Prostate gland (tissue), 2 donors: ENCODE measurements around the gene SLC25A2.

Experiments
- POLR2AphosphoS5 ChIP-seq: sonication (generic); formaldehyde crosslinking; IDR thresholded peaks from one replicate; pipeline ENCODE4 v1.6.1; 2017; ENCODE audit warnings: antibody characterized with exemption
- TF ChIP-seq, protein P1 (sequence below), 4 experiments: fragments of 200-600 bp in 2 of 4; fragments of 450-650 bp in 2 of 4; sonication (generic) in 2 of 4; IDR thresholded peaks; 1 replicate in 3 of 4; 2 replicates in 1 of 4; pipeline ENCODE4 v1.5.1; 2016 to 2019; ENCODE audit warnings: antibody characterized with exemption in 4 of 4, mild to moderate bottlenecking in 2 of 4, moderate library complexity in 2 of 4

DNA sequence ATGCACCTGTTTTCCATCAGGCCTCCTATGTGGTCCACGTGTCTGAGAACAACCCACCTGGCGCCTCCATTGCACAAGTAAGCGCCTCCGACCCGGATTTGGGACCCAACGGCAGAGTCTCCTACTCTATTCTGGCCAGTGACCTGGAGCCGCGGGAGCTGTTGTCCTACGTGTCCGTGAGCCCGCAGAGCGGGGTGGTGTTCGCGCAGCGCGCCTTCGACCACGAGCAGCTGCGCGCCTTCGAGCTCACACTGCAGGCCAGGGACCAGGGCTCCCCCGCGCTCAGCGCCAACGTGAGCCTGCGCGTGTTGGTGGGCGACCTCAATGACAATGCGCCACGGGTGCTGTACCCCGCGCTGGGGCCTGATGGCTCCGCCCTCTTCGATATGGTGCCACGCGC is 47.7 kb upstream of the SLC25A2 start:
- no peak for TF ChIP-seq POLR2AphosphoS5
- TF ChIP-seq, protein P1, sequence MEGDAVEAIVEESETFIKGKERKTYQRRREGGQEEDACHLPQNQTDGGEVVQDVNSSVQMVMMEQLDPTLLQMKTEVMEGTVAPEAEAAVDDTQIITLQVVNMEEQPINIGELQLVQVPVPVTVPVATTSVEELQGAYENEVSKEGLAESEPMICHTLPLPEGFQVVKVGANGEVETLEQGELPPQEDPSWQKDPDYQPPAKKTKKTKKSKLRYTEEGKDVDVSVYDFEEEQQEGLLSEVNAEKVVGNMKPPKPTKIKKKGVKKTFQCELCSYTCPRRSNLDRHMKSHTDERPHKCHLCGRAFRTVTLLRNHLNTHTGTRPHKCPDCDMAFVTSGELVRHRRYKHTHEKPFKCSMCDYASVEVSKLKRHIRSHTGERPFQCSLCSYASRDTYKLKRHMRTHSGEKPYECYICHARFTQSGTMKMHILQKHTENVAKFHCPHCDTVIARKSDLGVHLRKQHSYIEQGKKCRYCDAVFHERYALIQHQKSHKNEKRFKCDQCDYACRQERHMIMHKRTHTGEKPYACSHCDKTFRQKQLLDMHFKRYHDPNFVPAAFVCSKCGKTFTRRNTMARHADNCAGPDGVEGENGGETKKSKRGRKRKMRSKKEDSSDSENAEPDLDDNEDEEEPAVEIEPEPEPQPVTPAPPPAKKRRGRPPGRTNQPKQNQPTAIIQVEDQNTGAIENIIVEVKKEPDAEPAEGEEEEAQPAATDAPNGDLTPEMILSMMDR (IDR thresholded peaks at IDR 0.05): no peak
